SKM-1 treated with dmso at 0.1 percent for 144 hours (cell line): ENCODE data around the gene PEX1.
"Not testable (repeated sequence)": the region's sequence is repeated elsewhere in the genome, so short reads cannot be mapped to it uniquely, and the experiment has no call there.

Experiments
- DNase-seq: peaks from one replicate; lab custom pipeline; 2025; ENCODE audit not compliant: unreplicated experiment; lab: John Stamatoyannopoulos, UW

PEX1 gene

GRCh38 chr7:92506363-92506762 lies 22.0 kb downstream of the PEX1 start:
- no peak for DNase-seq

GRCh38 chr7:92504563-92504962 lies 23.8 kb downstream of the PEX1 start:
- no peak for DNase-seq

GRCh38 chr7:92503767-92504166 lies 24.6 kb downstream of the PEX1 start:
- no peak for DNase-seq

GRCh38 chr7:92498557-92498956 lies 29.8 kb downstream of the PEX1 start:
- DNase-seq = no peak

- DNase-seq = no peak
Measured at GRCh38 chr7:92496876-92497275, 31.4 kb downstream of the PEX1 start.

- no peak for DNase-seq
Measured at GRCh38 chr7:92489634-92490033, 38.7 kb downstream of the PEX1 start.

GRCh38 chr7:92487804-92488203 lies 40.5 kb downstream of the PEX1 start:
- DNase-seq = no peak

- no peak for DNase-seq
Measured at GRCh38 chr7:92485974-92486373, 42.3 kb downstream of the PEX1 start.

- no peak for DNase-seq
Measured at GRCh38 chr7:92485267-92485892, 42.9 kb downstream of the PEX1 start.

- not testable (repeated sequence) for DNase-seq
Measured at GRCh38 chr7:92484226-92484625, 44.1 kb downstream of the PEX1 start.

GRCh38 chr7:92483624-92484023 lies 44.7 kb downstream of the PEX1 start:
- DNase-seq = not testable (repeated sequence)

GRCh38 chr7:92479146-92479545 lies 49.2 kb downstream of the PEX1 start:
- DNase-seq = not testable (repeated sequence)

- DNase-seq = no peak
Measured at GRCh38 chr7:92478711-92479110, 49.6 kb downstream of the PEX1 start.

GRCh38 chr7:92478095-92478494 lies 50.2 kb downstream of the PEX1 start:
- no peak for DNase-seq

GRCh38 chr7:92477681-92478080 lies 50.6 kb downstream of the PEX1 start, which contains the start of gene ERVW-1:
Gene ERVW-1, minus strand, starts transcription at chr7:92477946. Its CDS starts 7,565 bp downstream, at chr7:92470381.
- not testable (repeated sequence) for DNase-seq

- not testable (repeated sequence) for DNase-seq
Measured at GRCh38 chr7:92475851-92476590, 52.3 kb downstream of the PEX1 start.

- not testable (repeated sequence) for DNase-seq
Measured at GRCh38 chr7:92475261-92475770, 53.0 kb downstream of the PEX1 start.

GRCh38 chr7:92473989-92474388 lies 54.3 kb downstream of the PEX1 start:
- DNase-seq = not testable (repeated sequence)

- not testable (repeated sequence) for DNase-seq
Measured at GRCh38 chr7:92468589-92468988, 59.7 kb downstream of the PEX1 start.

- DNase-seq = no peak
Measured at GRCh38 chr7:92466682-92467081, 61.6 kb downstream of the PEX1 start.

- DNase-seq = no peak
Measured at GRCh38 chr7:92464515-92464914, 63.8 kb downstream of the PEX1 start.

GRCh38 chr7:92462560-92462959 lies 65.8 kb downstream of the PEX1 start:
- no peak for DNase-seq
